ENCODE results near the gene TMEM167A.
"Not testable (repeated sequence)": the region's sequence is repeated elsewhere in the genome, so short reads cannot be mapped to it uniquely, and the experiment has no call there.

TMEM167A gene

GRCh38 chr5:83085106-83085505 is 7.9 kb upstream of the TMEM167A start:
- DNase-seq = no peak

GRCh38 chr5:83084336-83084735 is 7.1 kb upstream of the TMEM167A start:
- DNase-seq = no peak

GRCh38 chr5:83082750-83083149 is 5.6 kb upstream of the TMEM167A start:
- no peak for DNase-seq

- no peak for DNase-seq
These were observed 568 bp upstream of the TMEM167A start for GRCh38 chr5:83077662-83078261.

- no peak for DNase-seq
These were observed 4.2 kb downstream of the TMEM167A start for GRCh38 chr5:83072966-83073365.

- DNase-seq = no peak
These were observed 5.7 kb downstream of the TMEM167A start for GRCh38 chr5:83071286-83072051.

- DNase-seq = no peak
These were observed 7.9 kb downstream of the TMEM167A start for GRCh38 chr5:83069096-83069799.

- not testable (repeated sequence) for DNase-seq
These were observed 9.8 kb downstream of the TMEM167A start for GRCh38 chr5:83067377-83067776.

- DNase-seq = no peak
These were observed 10.6 kb downstream of the TMEM167A start for GRCh38 chr5:83066548-83067110.

GRCh38 chr5:83059341-83059740 is 17.9 kb downstream of the TMEM167A start:
- no peak for DNase-seq

- DNase-seq = no peak
These were observed 18.5 kb downstream of the TMEM167A start for GRCh38 chr5:83058726-83059125.

GRCh38 chr5:83055166-83055565 is 22.0 kb downstream of the TMEM167A start:
- DNase-seq = no peak

GRCh38 chr5:83050723-83051340 is 26.4 kb downstream of the TMEM167A start:
- no peak for DNase-seq

- DNase-seq = no peak
These were observed 27.8 kb downstream of the TMEM167A start for GRCh38 chr5:83049370-83049885.

GRCh38 chr5:83048811-83049210 is 28.4 kb downstream of the TMEM167A start:
- DNase-seq = no peak

- no peak for DNase-seq
These were observed 28.9 kb downstream of the TMEM167A start for GRCh38 chr5:83048277-83048676.

- DNase-seq = no peak
These were observed 32.3 kb downstream of the TMEM167A start for GRCh38 chr5:83044926-83045325.

- no peak for DNase-seq
These were observed 34.7 kb downstream of the TMEM167A start for GRCh38 chr5:83042507-83042906.

GRCh38 chr5:83038924-83039323 is 38.3 kb downstream of the TMEM167A start:
- no peak for DNase-seq

- DNase-seq = no peak
These were observed 40.1 kb downstream of the TMEM167A start for GRCh38 chr5:83036991-83037575.

GRCh38 chr5:83035373-83036100 is 41.7 kb downstream of the TMEM167A start:
- no peak for DNase-seq

All from activated CD4-positive, alpha-beta T cell treated with anti-CD3 and anti-CD28 coated beads, Interleukin-2, amount 50 U/mL, for 1 hour (primary cell).